Fibroblast of lung (primary cell): Measurements from ENCODE around the gene MATN1. TPM values are rescaled to one million over a fixed set of nuclear protein-coding genes. Genes with fewer than 3 reads are reported as not detected.
A peak's percentile ranks its signal among the peaks of the same experiment; 100 is the strongest.

Experiments used
- DNase-seq, 2 donors: peaks; one replicate each; pipeline versions ENCODE4 v3.0.0 to v3.0.0-alpha.2; 2010; ENCODE audit warnings: low read depth in 2 of 2
- H2AFZ ChIP-seq: 2 replicates; pipeline ENCODE4 v1.5.1; 2012; ENCODE audit warnings: low read length, control low read depth, inconsistent platforms
- H3K27ac ChIP-seq: 2 replicates; pipeline ENCODE4 v1.5.1; 2011; ENCODE audit warnings: low read length, control low read depth; ENCODE audit not compliant: insufficient read depth
- H3K27me3 ChIP-seq: 2 replicates; pipeline ENCODE4 v1.5.1; 2011; ENCODE audit warnings: mild to moderate bottlenecking, low read length; ENCODE audit not compliant: control insufficient read depth, insufficient read depth
- H3K36me3 ChIP-seq: 2 replicates; pipeline ENCODE4 v1.5.1; 2011; ENCODE audit warnings: low read length; ENCODE audit not compliant: control insufficient read depth, insufficient read depth
- H3K4me1 ChIP-seq: 2 replicates; pipeline ENCODE4 v1.5.1; 2011; ENCODE audit warnings: low read length; ENCODE audit not compliant: control insufficient read depth, insufficient read depth; ENCODE audit errors: extremely low read depth
- H3K4me2 ChIP-seq: 2 replicates; pipeline ENCODE4 v1.5.1; 2011; ENCODE audit warnings: low read length, control low read depth; ENCODE audit not compliant: insufficient read depth; ENCODE audit errors: extremely low read depth
- H3K4me3 ChIP-seq, 4 experiments: fragments of 200-600 bp in 1 of 4; sonication (generic) in 1 of 4; replicated peaks in 1 of 4; 2 replicates each; pipeline ENCODE4 v1.5.1; 2011 to 2016; ENCODE audit warnings: low read length in 4 of 4, low read depth in 3 of 4, mild to moderate bottlenecking in 3 of 4, control low read depth in 2 of 4, inconsistent platforms in 1 of 4, mixed read lengths in 1 of 4; ENCODE audit not compliant: insufficient read depth in 1 of 4; ENCODE audit errors: control extremely low read depth in 1 of 4
- H3K79me2 ChIP-seq: 2 replicates; pipeline ENCODE4 v1.5.1; 2012; ENCODE audit warnings: mild to moderate bottlenecking, low read length, inconsistent platforms; ENCODE audit not compliant: control insufficient read depth, insufficient read depth
- H3K9ac ChIP-seq: 2 replicates; pipeline ENCODE4 v1.5.1; 2011; ENCODE audit warnings: mild to moderate bottlenecking, low read length, control low read depth; ENCODE audit not compliant: insufficient read depth
- H3K9me3 ChIP-seq: 2 replicates; pipeline ENCODE4 v1.5.1; 2012; ENCODE audit warnings: low read depth, low read length; ENCODE audit not compliant: control insufficient read depth, insufficient read depth
- H4K20me1 ChIP-seq: 2 replicates; pipeline ENCODE4 v1.5.1; 2011; ENCODE audit warnings: low read length; ENCODE audit not compliant: control insufficient read depth, insufficient read depth; ENCODE audit errors: extremely low read depth
- EZH2 ChIP-seq: IDR thresholded peaks from 2 replicates; pipeline ENCODE4 v1.5.1; 2012; ENCODE audit warnings: low read length, control low read depth, mild to moderate bottlenecking; ENCODE audit errors: missing control alignments
- polyA plus RNA-seq, 2 donors: library from polyadenylated mRNA; depleted of rRNA in 1 of 2; stranded (reverse) in 1 of 2; unstranded in 1 of 2; fragments of >200 nt; gene quantifications; 2 replicates each; pipeline ENCODE4 v1.2.1, GENCODE V29; 2011 to 2012; ENCODE audit warnings: missing spikeins in 1 of 2
- total RNA-seq: library from RNA; depleted of rRNA; stranded (reverse); fragments of >200 nt; gene quantifications from 2 replicates; pipeline ENCODE4 v1.2.1, GENCODE V29; 2014
- TF ChIP-seq, protein P1 (sequence below), 2 donors: IDR thresholded peaks in 1 of 2; conservative IDR thresholded peaks in 1 of 2; 1 replicate in 1 of 2; 2 replicates in 1 of 2; pipeline ENCODE4 v1.5.1; 2011 to 2012; ENCODE audit warnings: low read length in 2 of 2, control low read depth in 1 of 2, inconsistent platforms in 1 of 2, low read depth in 1 of 2, mild to moderate bottlenecking in 1 of 2

The MATN1 gene
- total and polyA plus RNA-seq, 2 donors (not counting 1 experiment from before 2014, with no cell fraction given): not detected

- no peaks in the 10 kb centered on the region for H3K36me3 ChIP-seq
- H3K4me3 ChIP-seq: no peak overlapping the region
- no peaks in the 10 kb centered on the region for H3K27me3 ChIP-seq
- no peak overlapping the region for H3K4me2 ChIP-seq
- H2AFZ ChIP-seq: no peak overlapping the region
- peaks cover 4% of the 10 kb centered on the region for H3K4me1 ChIP-seq
- H3K79me2 ChIP-seq: no peaks in the 10 kb centered on the region
- H3K9me3 ChIP-seq: no peaks in the 10 kb centered on the region
- no peaks in the 10 kb centered on the region for H4K20me1 ChIP-seq
- TF ChIP-seq, protein P1, sequence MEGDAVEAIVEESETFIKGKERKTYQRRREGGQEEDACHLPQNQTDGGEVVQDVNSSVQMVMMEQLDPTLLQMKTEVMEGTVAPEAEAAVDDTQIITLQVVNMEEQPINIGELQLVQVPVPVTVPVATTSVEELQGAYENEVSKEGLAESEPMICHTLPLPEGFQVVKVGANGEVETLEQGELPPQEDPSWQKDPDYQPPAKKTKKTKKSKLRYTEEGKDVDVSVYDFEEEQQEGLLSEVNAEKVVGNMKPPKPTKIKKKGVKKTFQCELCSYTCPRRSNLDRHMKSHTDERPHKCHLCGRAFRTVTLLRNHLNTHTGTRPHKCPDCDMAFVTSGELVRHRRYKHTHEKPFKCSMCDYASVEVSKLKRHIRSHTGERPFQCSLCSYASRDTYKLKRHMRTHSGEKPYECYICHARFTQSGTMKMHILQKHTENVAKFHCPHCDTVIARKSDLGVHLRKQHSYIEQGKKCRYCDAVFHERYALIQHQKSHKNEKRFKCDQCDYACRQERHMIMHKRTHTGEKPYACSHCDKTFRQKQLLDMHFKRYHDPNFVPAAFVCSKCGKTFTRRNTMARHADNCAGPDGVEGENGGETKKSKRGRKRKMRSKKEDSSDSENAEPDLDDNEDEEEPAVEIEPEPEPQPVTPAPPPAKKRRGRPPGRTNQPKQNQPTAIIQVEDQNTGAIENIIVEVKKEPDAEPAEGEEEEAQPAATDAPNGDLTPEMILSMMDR (conservative IDR thresholded peaks at IDR 0.05 in 1 of 2, IDR thresholded peaks at IDR 0.05 in 1 of 2; ENCODE audit: low read depth in 1 of 2, low read length in 2 of 2): no peak
- no peak for TF ChIP-seq EZH2
- peak; percentile 23 to 61 for DNase-seq
- H3K27ac ChIP-seq: no peak overlapping the region
- H3K9ac ChIP-seq: no peak overlapping the region
Observed at GRCh38 chr1:30670240-30671060, 52.9 kb downstream of the MATN1 start.

- H3K9me3 ChIP-seq: no peaks in the 10 kb centered on the region
- TF ChIP-seq, protein P1 (conservative IDR thresholded peaks at IDR 0.05 in 1 of 2, IDR thresholded peaks at IDR 0.05 in 1 of 2; ENCODE audit: low read depth in 1 of 2, low read length in 2 of 2): no peak
- no peak for TF ChIP-seq EZH2
- peak; percentile 7 to 14 for DNase-seq
- no peak overlapping the region for H3K4me3 ChIP-seq
- H3K36me3 ChIP-seq: no peaks in the 10 kb centered on the region
- H4K20me1 ChIP-seq: no peaks in the 10 kb centered on the region
- no peaks in the 10 kb centered on the region for H3K79me2 ChIP-seq
- no peak overlapping the region for H3K9ac ChIP-seq
- no peaks in the 10 kb centered on the region for H3K27me3 ChIP-seq
- peaks cover 4% of the 10 kb centered on the region for H3K4me1 ChIP-seq
- H3K27ac ChIP-seq: no peak overlapping the region
- H3K4me2 ChIP-seq: no peak overlapping the region
- H2AFZ ChIP-seq: no peak overlapping the region
Observed at GRCh38 chr1:30668546-30669327, 54.6 kb downstream of the MATN1 start.

DNA sequence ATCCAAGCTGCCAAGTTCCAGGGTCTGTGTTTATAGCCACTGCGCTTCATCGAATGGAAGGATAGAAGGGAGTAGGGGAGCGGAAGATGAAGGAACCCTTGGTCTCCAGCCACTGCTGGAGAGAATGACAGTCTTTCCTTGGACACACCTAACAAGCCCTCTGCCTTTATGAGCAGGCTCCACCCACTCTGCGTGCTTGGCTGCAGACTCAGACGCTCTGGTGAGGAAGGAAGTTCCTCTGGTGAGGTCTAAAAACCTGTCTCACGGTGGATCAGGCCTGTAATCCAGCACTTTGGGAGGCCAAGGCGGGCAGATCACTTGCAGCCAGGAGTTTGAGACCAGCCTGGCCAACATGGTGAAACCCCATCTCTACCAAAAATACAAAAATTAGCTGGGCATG is 55.4 kb downstream of the MATN1 start:
- no peak overlapping the region for H2AFZ ChIP-seq
- no peaks in the 10 kb centered on the region for H3K79me2 ChIP-seq
- no peak overlapping the region for H3K4me2 ChIP-seq
- H3K9ac ChIP-seq: no peak overlapping the region
- H3K4me1 ChIP-seq: peaks cover 4% of the 10 kb centered on the region
- DNase-seq: peak in 1 of 2 donors; percentile 36
- TF ChIP-seq EZH2: no peak
- TF ChIP-seq, protein P1 (conservative IDR thresholded peaks at IDR 0.05 in 1 of 2, IDR thresholded peaks at IDR 0.05 in 1 of 2; ENCODE audit: low read depth in 1 of 2, low read length in 2 of 2): no peak
- no peaks in the 10 kb centered on the region for H3K9me3 ChIP-seq
- H3K27me3 ChIP-seq: no peaks in the 10 kb centered on the region
- no peaks in the 10 kb centered on the region for H3K36me3 ChIP-seq
- no peaks in the 10 kb centered on the region for H4K20me1 ChIP-seq
- no peak overlapping the region for H3K4me3 ChIP-seq
- H3K27ac ChIP-seq: no peak overlapping the region
